MCF 10A (cell line): ENCODE measurements around the gene GRB2. TPM values are rescaled to one million over a fixed set of nuclear protein-coding genes. Genes with fewer than 3 reads are reported as not detected.
"Not testable (repeated sequence)": the region's sequence is repeated elsewhere in the genome, so short reads cannot be mapped to it uniquely, and the experiment has no call there.

ENCODE experiments used
- BruUV-seq: library from RNA; stranded (reverse); fragments of 400-500 nt; replicated peaks from 2 replicates; lab custom pipeline; 2021; lab: Mats Ljungman, UMichigan
- CTCF ChIA-PET: fragments of 300-600 bp; sonication (Branson Sonifier 250); formaldehyde crosslinking; extraction: SDS; loops from one replicate; lab custom pipeline; 2021; ENCODE audit warnings: antibody characterized with exemption, inconsistent platforms; lab: Yijun Ruan, JAX
- POLR2A ChIA-PET: fragments of 300-600, 350-650 bp; sonication (Branson Sonifier 250); formaldehyde crosslinking; extraction: SDS; loops from one replicate; lab custom pipeline; 2020; ENCODE audit warnings: antibody characterized with exemption, inconsistent platforms; lab: Yijun Ruan, JAX
- DNase-seq: peaks from one replicate; pipeline ENCODE4 v3.0.0-alpha.2; 2018; ENCODE audit not compliant: unreplicated experiment
- H3K27ac Mint-ChIP-seq: one replicate; pipeline ENCODE4 v1.8.0; 2022; ENCODE audit warnings: mild to moderate bottlenecking, low read depth, mixed read lengths; ENCODE audit not compliant: unreplicated experiment
- H3K27me3 Mint-ChIP-seq: one replicate; pipeline ENCODE4 v1.8.0; 2022; ENCODE audit warnings: mixed read lengths; ENCODE audit not compliant: insufficient read depth, unreplicated experiment
- H3K36me3 Mint-ChIP-seq: one replicate; pipeline ENCODE4 v1.8.0; 2022; ENCODE audit warnings: mild to moderate bottlenecking, moderate library complexity, mixed read lengths; ENCODE audit not compliant: insufficient read depth, unreplicated experiment
- H3K4me1 Mint-ChIP-seq: one replicate; pipeline ENCODE4 v1.8.0; 2022; ENCODE audit warnings: mixed read lengths; ENCODE audit not compliant: insufficient read depth, unreplicated experiment
- H3K4me3 Mint-ChIP-seq: one replicate; pipeline ENCODE4 v1.8.0; 2022; ENCODE audit warnings: mild to moderate bottlenecking, moderate library complexity, mixed read lengths; ENCODE audit not compliant: unreplicated experiment
- H3K9me3 Mint-ChIP-seq: one replicate; pipeline ENCODE4 v1.8.0; 2022; ENCODE audit warnings: mixed read lengths; ENCODE audit not compliant: unreplicated experiment
- intact Hi-C: fragments of 100-400 bp; cut with micrococcal nuclease; formaldehyde crosslinking; loops from 2 replicates; pipeline ENCODE4 v1.14.1; 2022
- total RNA-seq: library from RNA; stranded (reverse); gene quantifications from 2 replicates; pipeline ENCODE4 v1.2.3, GENCODE V29; 2022
- TF ChIP-seq, protein P1 (sequence below): fragments of 200-600 bp; IDR thresholded peaks from one replicate; pipeline ENCODE4 v1.8.0; 2022; ENCODE audit warnings: antibody characterized with exemption, mild to moderate bottlenecking; ENCODE audit not compliant: unreplicated experiment

The GRB2 gene
- total RNA-seq, 1 experiment from 2014 or later, result 67.1 TPM

DNA sequence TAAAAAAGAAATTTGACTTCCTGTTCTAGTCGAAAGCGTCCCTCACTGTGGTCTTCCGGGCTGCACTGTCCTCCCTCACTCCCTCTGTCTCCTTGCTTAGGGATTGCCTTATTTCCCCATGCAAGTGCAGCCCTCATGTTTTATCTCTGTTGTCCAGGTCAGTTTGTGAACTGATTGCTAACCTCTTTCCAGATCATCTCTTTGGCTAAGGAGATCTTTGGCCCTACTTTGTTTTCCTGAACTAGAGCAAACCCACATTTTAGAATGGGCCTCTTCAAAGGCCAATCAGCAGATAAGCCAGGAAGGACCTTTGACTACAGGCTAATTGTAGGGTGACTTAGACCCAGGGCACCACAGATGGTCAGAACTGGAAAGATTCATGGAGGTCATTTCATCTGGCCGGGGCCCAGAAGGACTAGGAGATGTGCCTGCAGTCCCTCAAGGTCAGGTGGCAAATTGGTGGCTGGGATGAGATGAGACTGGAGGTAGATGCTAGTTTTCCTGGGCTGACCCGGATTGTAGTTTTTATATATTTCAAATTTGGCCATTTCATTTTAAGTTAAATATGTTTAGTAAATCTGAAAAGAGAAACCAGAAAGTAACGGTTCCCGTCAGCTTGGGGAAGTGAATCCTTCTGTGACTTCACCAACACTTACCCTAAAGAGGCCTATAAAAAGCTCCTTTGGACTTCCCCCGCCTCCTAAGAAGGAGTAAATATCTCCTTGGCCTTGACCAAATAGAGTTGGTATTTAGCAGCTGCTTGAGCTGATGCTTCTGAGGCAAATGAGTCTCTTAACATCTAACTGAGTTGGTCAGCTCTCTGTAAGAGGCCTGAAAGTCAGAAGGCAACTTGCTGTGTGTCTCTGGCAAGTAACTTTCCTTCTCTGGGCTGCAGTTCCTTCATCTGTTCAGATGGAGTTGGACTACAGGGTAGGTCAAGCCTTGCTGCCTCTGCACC lies 110.0 kb downstream of the GRB2 start:
- no TSS peak for BruUV-seq
- CTCF ChIA-PET, result interaction anchor here (1.8 kb wide), 1 partner anchor 25 kb away, joined by 7 read pairs; the partner anchor contains the start of gene MIF4GD
- peaks cover 5% of the 10 kb centered on the region for H3K36me3 Mint-ChIP-seq

DNA sequence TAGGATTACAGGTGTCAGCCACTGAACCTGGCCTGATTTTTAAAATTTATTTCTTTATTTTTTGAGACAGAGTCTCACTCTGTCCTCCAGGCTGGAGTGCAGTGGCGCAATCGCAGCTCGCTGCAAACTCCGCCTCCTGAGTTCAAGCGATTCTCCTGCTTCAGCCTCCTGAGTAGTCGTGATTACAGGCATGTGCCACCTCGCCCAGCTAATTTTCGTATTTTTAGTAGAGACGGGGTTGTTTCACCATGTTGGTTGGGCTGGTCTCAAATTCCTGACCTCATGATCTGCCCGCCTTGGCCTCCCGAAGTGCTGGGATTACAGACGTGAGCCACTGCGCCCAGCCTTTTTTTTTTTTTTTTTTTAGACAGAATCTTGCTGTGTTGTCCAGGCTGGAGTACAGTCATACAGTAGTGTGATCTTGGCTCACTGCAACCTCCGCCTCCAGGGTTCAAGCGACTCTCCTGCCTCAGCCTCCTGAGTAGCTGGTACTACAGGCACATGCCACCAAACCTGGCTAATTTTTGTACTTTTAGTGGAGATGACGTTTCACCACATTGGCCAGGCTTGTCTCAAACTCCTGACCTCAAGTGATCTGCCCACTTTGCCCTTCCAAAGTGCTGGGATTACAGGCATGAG lies 112.5 kb downstream of the GRB2 start:
- H3K36me3 Mint-ChIP-seq, DNase-seq, H3K4me1 Mint-ChIP-seq, BruUV-seq, H3K27me3 Mint-ChIP-seq, H3K9me3 Mint-ChIP-seq, H3K4me3 Mint-ChIP-seq, CTCF ChIA-PET, intact Hi-C loops, H3K27ac Mint-ChIP-seq: not testable (repeated sequence)
- POLR2A ChIA-PET, result interaction anchor here (0.6 to 5.7 kb wide), 3 partner anchors 23 to 70 kb away, joined by 3 to 96 read pairs (median 3); partner anchors contain the start of gene MIF4GD

More for the DNA sequence above, 110.0 kb downstream of the GRB2 start:
- no peaks in the 10 kb centered on the region for H3K27me3 Mint-ChIP-seq
- POLR2A ChIA-PET, result interaction anchor here (0.7 kb wide), 1 partner anchor 18 kb away, joined by 3 read pairs; no protein-coding TSS in a partner anchor
- no peaks in the 10 kb centered on the region for H3K9me3 Mint-ChIP-seq
- intact Hi-C loops, result no loop called here
- DNase-seq, result no peak
- TF ChIP-seq, protein P1, sequence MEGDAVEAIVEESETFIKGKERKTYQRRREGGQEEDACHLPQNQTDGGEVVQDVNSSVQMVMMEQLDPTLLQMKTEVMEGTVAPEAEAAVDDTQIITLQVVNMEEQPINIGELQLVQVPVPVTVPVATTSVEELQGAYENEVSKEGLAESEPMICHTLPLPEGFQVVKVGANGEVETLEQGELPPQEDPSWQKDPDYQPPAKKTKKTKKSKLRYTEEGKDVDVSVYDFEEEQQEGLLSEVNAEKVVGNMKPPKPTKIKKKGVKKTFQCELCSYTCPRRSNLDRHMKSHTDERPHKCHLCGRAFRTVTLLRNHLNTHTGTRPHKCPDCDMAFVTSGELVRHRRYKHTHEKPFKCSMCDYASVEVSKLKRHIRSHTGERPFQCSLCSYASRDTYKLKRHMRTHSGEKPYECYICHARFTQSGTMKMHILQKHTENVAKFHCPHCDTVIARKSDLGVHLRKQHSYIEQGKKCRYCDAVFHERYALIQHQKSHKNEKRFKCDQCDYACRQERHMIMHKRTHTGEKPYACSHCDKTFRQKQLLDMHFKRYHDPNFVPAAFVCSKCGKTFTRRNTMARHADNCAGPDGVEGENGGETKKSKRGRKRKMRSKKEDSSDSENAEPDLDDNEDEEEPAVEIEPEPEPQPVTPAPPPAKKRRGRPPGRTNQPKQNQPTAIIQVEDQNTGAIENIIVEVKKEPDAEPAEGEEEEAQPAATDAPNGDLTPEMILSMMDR, result no peak
- no peak overlapping the region for H3K4me3 Mint-ChIP-seq
- H3K27ac Mint-ChIP-seq, result no peak overlapping the region
- no peaks in the 10 kb centered on the region for H3K4me1 Mint-ChIP-seq

DNA sequence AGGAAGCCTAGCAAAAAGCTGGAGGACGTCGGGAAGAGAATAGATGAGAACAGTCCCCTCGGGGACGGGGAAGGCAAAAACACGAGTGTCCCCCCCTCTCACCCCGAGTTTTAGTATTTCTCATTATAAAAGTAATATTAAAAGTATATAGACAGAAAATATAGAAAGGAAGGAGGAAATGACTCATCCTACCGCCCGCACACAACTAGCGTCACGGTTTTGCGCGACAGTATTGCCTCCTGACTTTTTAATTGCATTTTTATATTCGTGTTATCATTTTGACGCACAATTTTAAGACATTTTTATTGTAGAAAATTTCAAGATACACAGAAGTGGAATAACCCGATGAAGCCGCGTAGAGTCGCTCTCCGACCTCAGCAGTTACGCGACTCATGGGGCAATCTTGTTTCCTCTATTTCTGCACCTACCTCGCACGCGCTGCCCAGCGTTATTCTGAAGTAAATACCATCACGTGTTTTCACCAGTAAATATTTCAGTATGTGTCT lies 115.6 kb downstream of the GRB2 start:
- peaks cover 7% of the 10 kb centered on the region for H3K4me1 Mint-ChIP-seq
- intact Hi-C loops, result loop anchor here (1.0 kb wide), 1 partner anchor 122 kb away; no protein-coding TSS in a partner anchor
- POLR2A ChIA-PET, result interaction anchor here (0.6 to 5.7 kb wide), 21 partner anchors 10 to 278 kb away, joined by 3 to 96 read pairs (median 6); partner anchors contain the start of genes GGA3, GRB2, LLGL2 and MIF4GD
- peak overlapping the region; percentile 97 for H3K27ac Mint-ChIP-seq
- DNase-seq, result peak; percentile 43
- TF ChIP-seq, protein P1, result no peak
- peak overlapping the region; percentile 98 for H3K4me3 Mint-ChIP-seq
- H3K27me3 Mint-ChIP-seq, result no peaks in the 10 kb centered on the region
- H3K36me3 Mint-ChIP-seq, result peaks cover 10% of the 10 kb centered on the region
- TSS peak; percentile 99 for BruUV-seq
- CTCF ChIA-PET, result interaction anchor here (0.6 to 2.0 kb wide), 12 partner anchors 19 to 1878 kb away, joined by 3 to 13 read pairs (median 3); partner anchors contain the start of genes MIF4GD and TSEN54
- no peaks in the 10 kb centered on the region for H3K9me3 Mint-ChIP-seq

DNA sequence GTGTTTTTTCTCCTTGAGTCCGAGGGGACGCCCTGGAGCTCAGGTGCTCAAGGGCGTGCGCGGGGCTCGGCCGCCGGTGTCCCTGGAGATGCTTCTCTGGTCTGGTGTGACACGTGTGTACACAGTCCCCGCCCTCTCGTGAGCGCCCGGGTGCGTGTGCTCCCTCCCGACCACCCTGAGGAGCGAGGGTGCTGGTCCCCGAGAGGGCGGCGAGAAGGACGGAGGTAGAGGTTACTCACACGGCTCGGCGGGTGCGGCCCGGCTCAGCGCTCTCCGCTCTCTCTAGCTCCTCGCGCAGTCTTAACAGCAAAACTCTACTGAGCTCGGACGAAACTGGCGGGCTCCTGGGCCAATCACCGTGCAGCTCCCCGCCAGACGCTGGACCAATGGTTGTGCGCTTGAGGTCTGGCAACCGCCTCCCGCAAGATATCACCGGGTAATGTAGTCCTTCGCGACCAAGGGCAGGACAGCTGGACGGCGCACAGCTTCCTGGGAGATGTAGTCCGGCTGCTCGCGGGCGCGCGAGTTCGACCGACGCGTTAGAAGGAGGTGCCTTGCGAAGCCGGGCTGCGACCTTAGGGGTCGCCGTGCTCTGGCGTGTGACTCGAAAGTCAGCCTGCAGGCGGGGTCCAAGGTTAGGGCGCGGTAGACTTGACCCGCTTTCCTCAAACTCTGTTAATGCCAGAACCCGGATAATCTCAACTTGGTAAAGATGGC lies 116.2 kb downstream of the GRB2 start, which contains the start of gene SLC25A19:
TSS of gene SLC25A19 (minus strand) at position 319 of the 717 bp plus-strand sequence. CDS start 2,669 bp downstream, outside the sequence.
- Mint-ChIP-seq H3K27me3 (no peaks in the 10 kb centered on the region), H3K36me3 (peaks cover 14% of the 10 kb centered on the region), H3K9me3 (no peaks in the 10 kb centered on the region), H3K4me3 (peak within 1 kb of the TSS; percentile 98), H3K27ac (peak within 1 kb of the TSS; percentile 97), H3K4me1 (peaks cover 7% of the 10 kb centered on the region)
- POLR2A ChIA-PET, result interaction anchor here (0.6 to 5.7 kb wide), 23 partner anchors 9 to 277 kb away, joined by 3 to 96 read pairs (median 6); partner anchors contain the start of genes GGA3, GRB2, LLGL2 and MIF4GD
- TF ChIP-seq, protein P1, result no peak
- peak; percentile 98 for DNase-seq
- CTCF ChIA-PET, result interaction anchor here (0.6 to 2.0 kb wide), 15 partner anchors 11 to 1878 kb away, joined by 3 to 13 read pairs (median 3); partner anchors contain the start of genes MIF4GD and TSEN54
- intact Hi-C loops, result loop anchor here (1.0 kb wide), 1 partner anchor 123 kb away; no protein-coding TSS in a partner anchor
- no TSS peak for BruUV-seq
